HEK293 (cell line): Measurements from ENCODE around the gene PPP1R9B.
A peak's percentile ranks its signal among the peaks of the same experiment; 100 is the strongest.

Experiments
- CTCF ChIA-PET: fragments of 350-600 bp; formaldehyde crosslinking; extraction: SDS; loops from one replicate; lab custom pipeline; 2021; ENCODE audit warnings: antibody characterized with exemption; lab: Yijun Ruan, JAX
- POLR2A ChIA-PET: fragments of 300-600 bp; formaldehyde crosslinking; extraction: SDS; loops from one replicate; lab custom pipeline; 2020; ENCODE audit warnings: antibody characterized with exemption, inconsistent platforms; lab: Yijun Ruan, JAX
- H3K27ac ChIP-seq: fragments of 200-500 bp; sonication (Bioruptor generic); 2 replicates; pipeline ENCODE4 v1.5.1; 2014; ENCODE audit warnings: low read depth, low read length, control low read depth, inconsistent platforms; ENCODE audit errors: extremely low read depth
- H3K36me3 ChIP-seq, 2 experiments: fragments of 200-500 bp in 1 of 2; sonication (Bioruptor generic) in 1 of 2; 1 replicate in 1 of 2; 2 replicates in 1 of 2; pipeline ENCODE4 v1.5.1; 2014 to 2017; ENCODE audit warnings: inconsistent platforms in 2 of 2, low read length in 2 of 2; ENCODE audit not compliant: control insufficient read depth in 2 of 2, insufficient read depth in 1 of 2
- H3K4me1 ChIP-seq: fragments of 200-500 bp; sonication (Bioruptor generic); 2 replicates; pipeline ENCODE4 v1.5.1; 2014; ENCODE audit warnings: mild to moderate bottlenecking, low read length, inconsistent platforms; ENCODE audit not compliant: control insufficient read depth, insufficient read depth
- H3K4me3 ChIP-seq: 2 replicates; pipeline ENCODE4 v1.5.1; 2011; ENCODE audit warnings: low read depth, mild to moderate bottlenecking, control low read depth, low read length, moderate library complexity
- H3K9me3 ChIP-seq: fragments of 200-500 bp; sonication (Bioruptor generic); 2 replicates; pipeline ENCODE4 v1.5.1; 2014; ENCODE audit warnings: low read depth, low read length, inconsistent platforms; ENCODE audit not compliant: control insufficient read depth, insufficient read depth
- GLIS2 ChIP-seq: fragments of 450-650 bp; formaldehyde crosslinking; IDR thresholded peaks from 2 replicates; pipeline ENCODE4 v1.5.1; 2016; ENCODE audit warnings: missing biosample characterization, missing genetic modification characterization
- HOXA7 ChIP-seq: sonication (generic); formaldehyde crosslinking; IDR thresholded peaks from 2 replicates; pipeline ENCODE4 v1.8.1; 2022; ENCODE audit warnings: missing genetic modification reagents, borderline replicate concordance
- KLF16 ChIP-seq: fragments of 450-650 bp; formaldehyde crosslinking; IDR thresholded peaks from 2 replicates; pipeline ENCODE4 v1.5.1; 2017; ENCODE audit warnings: missing biosample characterization, missing genetic modification characterization
- MYNN ChIP-seq: fragments of 450-650 bp; formaldehyde crosslinking; IDR thresholded peaks from 2 replicates; pipeline ENCODE4 v1.5.1; 2016; ENCODE audit warnings: missing biosample characterization, missing genetic modification characterization, borderline replicate concordance
- MZF1 ChIP-seq: fragments of 450-650 bp; formaldehyde crosslinking; IDR thresholded peaks from 2 replicates; pipeline ENCODE4 v1.5.1; 2017; ENCODE audit warnings: missing biosample characterization, missing genetic modification characterization, borderline replicate concordance
- PRDM10 ChIP-seq: fragments of 450-650 bp; formaldehyde crosslinking; IDR thresholded peaks from 2 replicates; pipeline ENCODE4 v1.5.1; 2016; ENCODE audit warnings: missing biosample characterization, missing genetic modification characterization
- SCRT1 ChIP-seq: fragments of 450-650 bp; formaldehyde crosslinking; IDR thresholded peaks from 2 replicates; pipeline ENCODE4 v1.5.1; 2016; ENCODE audit warnings: missing biosample characterization, missing genetic modification characterization, borderline replicate concordance
- WT1 ChIP-seq: fragments of 450-650 bp; formaldehyde crosslinking; IDR thresholded peaks from 2 replicates; pipeline ENCODE4 v1.5.1; 2016; ENCODE audit warnings: missing biosample characterization, missing genetic modification characterization
- ZBTB20 ChIP-seq: fragments of 450-650 bp; formaldehyde crosslinking; IDR thresholded peaks from 2 replicates; pipeline ENCODE4 v1.5.1; 2016; ENCODE audit warnings: missing biosample characterization, missing genetic modification characterization
- ZBTB8A ChIP-seq: fragments of 450-650 bp; formaldehyde crosslinking; IDR thresholded peaks from 2 replicates; pipeline ENCODE4 v1.5.1; 2016; ENCODE audit warnings: missing biosample characterization, missing genetic modification characterization
- ZIC2 ChIP-seq: fragments of 450-650 bp; formaldehyde crosslinking; IDR thresholded peaks from 2 replicates; pipeline ENCODE4 v1.5.1; 2016; ENCODE audit warnings: missing biosample characterization, missing genetic modification characterization
- ZNF121 ChIP-seq: fragments of 450-650 bp; formaldehyde crosslinking; IDR thresholded peaks from 2 replicates; pipeline ENCODE4 v1.5.1; 2016; ENCODE audit warnings: missing biosample characterization, missing genetic modification characterization
- ZNF138 ChIP-seq: fragments of 450-650 bp; formaldehyde crosslinking; IDR thresholded peaks from 2 replicates; pipeline ENCODE4 v1.5.1; 2016; ENCODE audit warnings: missing biosample characterization, missing genetic modification characterization, borderline replicate concordance
- ZNF26 ChIP-seq: fragments of 450-650 bp; formaldehyde crosslinking; IDR thresholded peaks from 2 replicates; pipeline ENCODE4 v1.5.1; 2016; ENCODE audit warnings: missing biosample characterization, missing genetic modification characterization
- ZNF311 ChIP-seq: fragments of 450-650 bp; formaldehyde crosslinking; IDR thresholded peaks from 2 replicates; pipeline ENCODE4 v1.5.1; 2017; ENCODE audit warnings: missing biosample characterization, missing genetic modification characterization, borderline replicate concordance
- ZNF335 ChIP-seq: fragments of 450-650 bp; formaldehyde crosslinking; conservative IDR thresholded peaks from 2 replicates; pipeline ENCODE4 v1.5.1; 2016; ENCODE audit warnings: missing biosample characterization, missing genetic modification characterization
- ZNF350 ChIP-seq: fragments of 450-650 bp; formaldehyde crosslinking; IDR thresholded peaks from 2 replicates; pipeline ENCODE4 v1.5.0; 2017; ENCODE audit warnings: missing biosample characterization, mild to moderate bottlenecking, missing genetic modification characterization
- ZNF449 ChIP-seq: fragments of 450-650 bp; formaldehyde crosslinking; IDR thresholded peaks from 2 replicates; pipeline ENCODE4 v1.5.1; 2017; ENCODE audit warnings: missing biosample characterization, mild to moderate bottlenecking, missing genetic modification characterization, moderate library complexity
- ZNF488 ChIP-seq: fragments of 450-650 bp; formaldehyde crosslinking; IDR thresholded peaks from 2 replicates; pipeline ENCODE4 v1.5.1; 2016; ENCODE audit warnings: missing biosample characterization, missing genetic modification characterization
- ZNF555 ChIP-seq: fragments of 450-650 bp; formaldehyde crosslinking; conservative IDR thresholded peaks from 2 replicates; pipeline ENCODE4 v1.5.1; 2017; ENCODE audit warnings: missing biosample characterization, mild to moderate bottlenecking, missing genetic modification characterization, inconsistent platforms
- ZNF571 ChIP-seq: fragments of 450-650 bp; formaldehyde crosslinking; IDR thresholded peaks from 2 replicates; pipeline ENCODE4 v1.5.0; 2017; ENCODE audit warnings: missing biosample characterization, missing genetic modification characterization
- ZNF610 ChIP-seq: fragments of 450-650 bp; formaldehyde crosslinking; IDR thresholded peaks from 2 replicates; pipeline ENCODE4 v1.5.1; 2016; ENCODE audit warnings: missing biosample characterization, missing genetic modification characterization, borderline replicate concordance
- ZNF660 ChIP-seq: fragments of 450-650 bp; IDR thresholded peaks from 2 replicates; pipeline ENCODE4 v1.5.1; 2018; ENCODE audit warnings: missing biosample characterization, mild to moderate bottlenecking, missing genetic modification characterization
- ZNF707 ChIP-seq: fragments of 450-650 bp; formaldehyde crosslinking; IDR thresholded peaks from 2 replicates; pipeline ENCODE4 v1.5.1; 2016; ENCODE audit warnings: missing biosample characterization, missing genetic modification characterization
- ZNF747 ChIP-seq: fragments of 450-650 bp; formaldehyde crosslinking; IDR thresholded peaks from 2 replicates; pipeline ENCODE4 v1.5.1; 2016; ENCODE audit warnings: missing biosample characterization, missing genetic modification characterization
- ZNF777 ChIP-seq: fragments of 450-650 bp; formaldehyde crosslinking; IDR thresholded peaks from 2 replicates; pipeline ENCODE4 v1.5.1; 2017; ENCODE audit warnings: missing biosample characterization, missing genetic modification characterization, borderline replicate concordance
- ZNF785 ChIP-seq: fragments of 450-650 bp; formaldehyde crosslinking; IDR thresholded peaks from 2 replicates; pipeline ENCODE4 v1.5.1; 2016; ENCODE audit warnings: missing biosample characterization, missing genetic modification characterization
- ZNF791 ChIP-seq: fragments of 450-650 bp; formaldehyde crosslinking; IDR thresholded peaks from 2 replicates; pipeline ENCODE4 v1.5.1; 2016; ENCODE audit warnings: missing biosample characterization, missing genetic modification characterization
- ZNF792 ChIP-seq: fragments of 450-650 bp; formaldehyde crosslinking; IDR thresholded peaks from 2 replicates; pipeline ENCODE4 v1.5.1; 2016; ENCODE audit warnings: missing biosample characterization, missing genetic modification characterization
- ZSCAN16 ChIP-seq: fragments of 450-650 bp; formaldehyde crosslinking; IDR thresholded peaks from 2 replicates; pipeline ENCODE4 v1.5.1; 2016; ENCODE audit warnings: missing biosample characterization, missing genetic modification characterization
- TF ChIP-seq, protein P1 (sequence below): fragments of 450-650 bp; formaldehyde crosslinking; IDR thresholded peaks from 2 replicates; pipeline ENCODE4 v1.5.1; 2016; ENCODE audit warnings: missing biosample characterization, missing genetic modification characterization

PPP1R9B gene

DNA sequence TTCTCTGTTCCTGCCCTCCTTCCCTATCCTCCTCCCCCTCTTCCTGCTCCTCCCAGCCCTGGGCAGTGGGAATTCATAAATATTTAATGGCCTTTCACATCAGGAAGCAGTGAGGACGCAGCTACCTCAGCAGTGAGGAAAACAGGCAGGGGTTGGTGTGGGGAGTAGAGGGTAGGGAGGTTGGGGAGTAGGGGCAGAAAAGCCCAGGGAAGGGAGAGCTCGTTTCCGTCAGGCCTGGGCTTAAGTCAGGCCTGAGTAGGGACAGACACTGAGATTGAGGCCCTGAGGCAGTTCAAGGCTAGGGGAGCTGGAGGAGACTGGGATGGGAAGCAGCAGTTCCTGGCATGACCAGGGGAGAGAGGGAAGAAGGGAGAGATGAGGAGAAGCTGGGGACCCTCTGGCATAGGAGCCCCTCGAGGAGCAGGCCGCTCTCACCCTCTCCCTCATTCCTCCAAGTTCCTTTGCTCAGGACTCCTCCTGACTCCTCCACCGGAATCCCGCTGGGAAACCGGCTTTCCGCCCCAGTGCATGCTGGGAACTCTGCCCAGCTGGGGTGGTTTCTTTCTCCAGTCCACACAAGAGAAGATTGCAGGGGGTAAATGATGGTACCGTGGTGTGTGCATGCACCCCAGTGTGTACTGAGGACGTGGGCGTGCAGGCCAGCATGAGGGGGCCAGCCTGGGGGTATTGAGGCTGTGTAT is 26.7 kb downstream of the PPP1R9B start:
- peaks cover 0 to 4% of the 10 kb centered on the region in 2 experiments; a peak in 1 of 3 replicates for H3K36me3 ChIP-seq
- peaks cover 13% of the 10 kb centered on the region for H3K4me1 ChIP-seq
- no peak overlapping the region for H3K4me3 ChIP-seq
- CTCF ChIA-PET = interaction anchor here (0.6 to 3.4 kb wide), 9 partner anchors 9 to 209 kb away, joined by 3 to 28 read pairs (median 4); partner anchors contain the start of gene PDK2
- POLR2A ChIA-PET = interaction anchor here (0.7 to 1.9 kb wide), 3 partner anchors 8 to 76 kb away, joined by 4 to 8 read pairs (median 6); no protein-coding TSS in a partner anchor
- H3K9me3 ChIP-seq = no peaks in the 10 kb centered on the region
- H3K27ac ChIP-seq = peak overlapping the region; percentile 60
- TF ChIP-seq ZNF571 (tag by site-specific recombination) (no peak), ZNF335 (peak; percentile 73), KLF16 (tag by site-specific recombination) (no peak), SCRT1 (tag by site-specific recombination) (no peak), ZNF610 (no peak), ZNF449 (tag by site-specific recombination) (no peak), ZNF707 (tag by site-specific recombination) (no peak), ZNF26 (no peak), ZNF488 (no peak), ZSCAN16 (tag by site-specific recombination) (no peak), ZNF311 (tag by site-specific recombination) (no peak), GLIS2 (tag by site-specific recombination) (peak; percentile 64; the same call in 1 of the 2 replicates), PRDM10 (no peak), ZNF138 (tag by site-specific recombination) (no peak), ZNF792 (no peak), ZNF555 (no peak), ZNF777 (no peak), ZNF747 (tag by site-specific recombination) (no peak), WT1 (tag by site-specific recombination) (peak; percentile 92), MZF1 (no peak), MYNN (no peak), ZNF350 (tag by site-specific recombination) (no peak), ZBTB8A (tag by site-specific recombination) (peak; percentile 13; the same call in 1 of the 2 replicates), ZNF660 (tag by site-specific recombination) (no peak), ZNF791 (tag by site-specific recombination) (no peak), ZBTB20 (tag by site-specific recombination) (no peak), ZNF785 (tag by site-specific recombination) (no peak), HOXA7 (CRISPR knock-in tag) (no peak), ZIC2 (tag by site-specific recombination) (peak; percentile 100), ZNF121 (tag by site-specific recombination) (no peak)
- TF ChIP-seq, protein P1, sequence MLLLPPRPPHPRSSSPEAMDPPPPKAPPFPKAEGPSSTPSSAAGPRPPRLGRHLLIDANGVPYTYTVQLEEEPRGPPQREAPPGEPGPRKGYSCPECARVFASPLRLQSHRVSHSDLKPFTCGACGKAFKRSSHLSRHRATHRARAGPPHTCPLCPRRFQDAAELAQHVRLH (tag by site-specific recombination) = no peak
